ENCODE measurements around the gene PSMG2. TPM values are rescaled to one million over a fixed set of nuclear protein-coding genes. Genes with fewer than 3 reads are reported as not detected.

PSMG2 gene
- total RNA-seq, 1 donor from 2014 or later = 58.2 TPM

DNA sequence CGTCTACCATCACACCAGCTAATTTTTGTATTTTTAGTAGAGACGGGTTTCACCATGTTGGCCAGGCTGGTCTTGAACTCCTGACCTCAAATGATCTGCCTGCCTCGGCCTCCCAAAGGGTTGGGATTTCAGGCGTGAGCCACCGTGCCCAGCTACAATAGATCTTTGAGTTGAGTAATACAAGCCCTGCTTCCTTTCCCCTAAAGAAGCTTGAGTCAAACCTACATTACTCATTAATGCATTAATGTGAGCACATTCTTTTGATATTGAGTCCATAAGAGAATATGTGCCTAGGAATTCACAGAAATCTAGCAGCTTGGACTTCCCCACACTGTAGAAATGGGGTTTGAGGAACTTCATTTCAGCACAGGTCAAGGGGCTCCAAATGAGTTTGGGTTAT lies 39.6 kb downstream of the PSMG2 start:
- no peak overlapping the region for H3K4me3 Mint-ChIP-seq (ENCODE audit: low read depth)
- no peaks in the 10 kb centered on the region for H3K4me1 Mint-ChIP-seq (ENCODE audit: low read depth)
- TF ChIP-seq, protein P1, sequence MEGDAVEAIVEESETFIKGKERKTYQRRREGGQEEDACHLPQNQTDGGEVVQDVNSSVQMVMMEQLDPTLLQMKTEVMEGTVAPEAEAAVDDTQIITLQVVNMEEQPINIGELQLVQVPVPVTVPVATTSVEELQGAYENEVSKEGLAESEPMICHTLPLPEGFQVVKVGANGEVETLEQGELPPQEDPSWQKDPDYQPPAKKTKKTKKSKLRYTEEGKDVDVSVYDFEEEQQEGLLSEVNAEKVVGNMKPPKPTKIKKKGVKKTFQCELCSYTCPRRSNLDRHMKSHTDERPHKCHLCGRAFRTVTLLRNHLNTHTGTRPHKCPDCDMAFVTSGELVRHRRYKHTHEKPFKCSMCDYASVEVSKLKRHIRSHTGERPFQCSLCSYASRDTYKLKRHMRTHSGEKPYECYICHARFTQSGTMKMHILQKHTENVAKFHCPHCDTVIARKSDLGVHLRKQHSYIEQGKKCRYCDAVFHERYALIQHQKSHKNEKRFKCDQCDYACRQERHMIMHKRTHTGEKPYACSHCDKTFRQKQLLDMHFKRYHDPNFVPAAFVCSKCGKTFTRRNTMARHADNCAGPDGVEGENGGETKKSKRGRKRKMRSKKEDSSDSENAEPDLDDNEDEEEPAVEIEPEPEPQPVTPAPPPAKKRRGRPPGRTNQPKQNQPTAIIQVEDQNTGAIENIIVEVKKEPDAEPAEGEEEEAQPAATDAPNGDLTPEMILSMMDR (IDR thresholded peaks at IDR 0.05; ENCODE audit: unreplicated experiment) = no peak
- no peaks in the 10 kb centered on the region for H3K27me3 Mint-ChIP-seq
- no peaks in the 10 kb centered on the region for H3K9me3 Mint-ChIP-seq (ENCODE audit: low read depth)
- no peak for DNase-seq (ENCODE audit: low spot score, unreplicated experiment)
- H3K36me3 Mint-ChIP-seq (ENCODE audit: insufficient read depth) = no peaks in the 10 kb centered on the region
- no peak overlapping the region for H3K27ac Mint-ChIP-seq

DNA sequence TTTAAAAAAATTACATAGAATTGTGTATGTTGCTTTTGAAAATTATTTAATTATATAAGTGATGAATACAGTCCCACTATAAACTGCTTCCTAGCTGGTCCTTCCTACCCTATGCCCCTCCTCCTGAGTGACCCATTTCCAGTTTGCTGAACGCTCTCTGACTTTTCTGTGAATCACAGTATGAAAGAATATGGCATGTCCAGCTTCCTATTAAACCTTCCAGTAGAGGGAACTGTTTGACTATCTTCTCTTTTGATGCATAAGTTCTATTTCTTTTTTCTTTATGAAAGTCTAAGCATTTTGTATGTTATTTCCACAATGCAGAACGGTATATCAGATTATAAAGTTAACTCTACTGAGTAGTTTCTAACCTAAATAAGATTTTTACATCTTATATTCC lies 41.3 kb downstream of the PSMG2 start:
- TF ChIP-seq, protein P1 (IDR thresholded peaks at IDR 0.05; ENCODE audit: unreplicated experiment) = peak; percentile 40
- Mint-ChIP-seq H3K4me1 (ENCODE audit: low read depth) (no peaks in the 10 kb centered on the region), H3K9me3 (ENCODE audit: low read depth) (no peaks in the 10 kb centered on the region), H3K36me3 (ENCODE audit: insufficient read depth) (no peaks in the 10 kb centered on the region), H3K4me3 (ENCODE audit: low read depth) (no peak overlapping the region), H3K27me3 (no peaks in the 10 kb centered on the region), H3K27ac (no peak overlapping the region)
- no peak for DNase-seq (ENCODE audit: low spot score, unreplicated experiment)

DNA sequence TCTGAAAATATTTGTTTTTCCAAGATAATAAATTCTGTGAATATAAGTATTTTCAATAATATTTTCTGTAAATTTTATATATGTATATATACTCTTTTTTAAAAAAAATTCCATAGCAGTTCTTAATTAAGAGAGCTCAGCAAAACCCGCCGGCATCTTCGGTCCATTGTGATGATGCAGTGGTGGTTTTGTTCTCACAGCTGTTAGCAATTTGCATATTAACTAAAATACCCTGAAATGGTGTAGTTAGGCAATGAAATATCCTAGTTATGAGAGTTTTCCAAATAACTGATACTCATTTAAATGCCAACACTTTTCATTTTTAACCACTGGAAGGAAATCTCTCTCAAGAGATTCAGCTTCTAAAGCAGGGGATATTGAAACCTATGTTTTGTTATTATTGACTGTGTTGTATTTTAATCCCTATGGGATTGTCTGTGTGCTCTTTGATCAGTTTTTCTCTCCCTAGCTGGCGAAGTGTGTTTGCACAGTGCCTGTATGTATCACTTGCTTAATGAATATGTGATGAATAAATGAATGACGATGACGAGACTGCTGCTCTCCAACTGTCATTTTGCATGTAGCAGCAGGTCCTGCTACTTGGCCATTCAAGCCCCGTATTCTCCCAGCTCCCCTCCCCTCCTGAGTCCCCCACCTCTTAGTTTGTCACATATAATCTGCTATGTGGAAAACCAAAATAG lies 42.4 kb downstream of the PSMG2 start:
- TF ChIP-seq, protein P1 (IDR thresholded peaks at IDR 0.05; ENCODE audit: unreplicated experiment) = no peak
- DNase-seq (ENCODE audit: low spot score, unreplicated experiment) = no peak
- H3K4me1 Mint-ChIP-seq (ENCODE audit: low read depth) = no peaks in the 10 kb centered on the region
- H3K27ac Mint-ChIP-seq = no peak overlapping the region
- no peak overlapping the region for H3K4me3 Mint-ChIP-seq (ENCODE audit: low read depth)
- no peaks in the 10 kb centered on the region for H3K36me3 Mint-ChIP-seq (ENCODE audit: insufficient read depth)
- H3K27me3 Mint-ChIP-seq = no peaks in the 10 kb centered on the region
- H3K9me3 Mint-ChIP-seq (ENCODE audit: low read depth) = no peaks in the 10 kb centered on the region

DNA sequence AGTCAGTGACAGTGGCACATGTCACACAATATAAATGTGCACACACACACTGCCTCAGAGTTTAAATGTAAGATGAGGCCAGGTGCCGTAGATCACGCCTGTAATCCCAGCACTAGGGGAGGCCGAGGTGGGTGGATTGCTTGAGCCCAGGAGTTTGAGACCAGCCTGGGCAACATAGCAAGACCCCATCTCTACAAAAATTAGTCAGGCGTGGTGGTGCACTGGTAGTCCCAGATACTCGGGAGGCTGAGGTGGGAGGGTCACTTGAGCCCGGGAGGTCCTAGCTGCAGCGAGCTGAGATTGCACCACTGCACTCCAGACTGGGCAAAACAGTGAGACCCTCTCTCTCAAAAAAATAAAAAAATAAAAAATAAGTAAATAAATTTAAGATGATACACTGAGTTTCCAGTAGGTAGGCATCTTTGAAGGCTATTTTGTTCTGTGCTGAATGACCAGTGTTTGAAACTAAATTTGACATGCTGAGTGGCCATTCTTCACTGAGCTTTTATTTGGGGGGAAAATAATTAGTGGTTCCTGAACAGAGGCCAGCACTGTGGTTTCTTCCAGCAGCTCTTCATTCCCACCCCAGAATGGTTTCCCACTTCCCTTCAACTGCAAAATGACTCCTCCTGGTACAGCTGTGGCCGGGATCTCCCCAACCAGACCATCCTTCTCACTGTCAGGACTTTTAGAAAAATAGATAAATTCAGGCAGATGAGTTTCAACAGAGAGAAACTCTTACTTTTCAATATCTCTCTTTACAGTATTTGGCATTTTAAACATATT lies 44.9 kb downstream of the PSMG2 start:
- no peaks in the 10 kb centered on the region for H3K27me3 Mint-ChIP-seq
- H3K27ac Mint-ChIP-seq = no peak overlapping the region
- no peak overlapping the region for H3K4me3 Mint-ChIP-seq (ENCODE audit: low read depth)
- no peaks in the 10 kb centered on the region for H3K4me1 Mint-ChIP-seq (ENCODE audit: low read depth)
- H3K9me3 Mint-ChIP-seq (ENCODE audit: low read depth) = no peaks in the 10 kb centered on the region
- TF ChIP-seq, protein P1 (IDR thresholded peaks at IDR 0.05; ENCODE audit: unreplicated experiment) = no peak
- no peaks in the 10 kb centered on the region for H3K36me3 Mint-ChIP-seq (ENCODE audit: insufficient read depth)
- DNase-seq (ENCODE audit: low spot score, unreplicated experiment) = no peak

DNA sequence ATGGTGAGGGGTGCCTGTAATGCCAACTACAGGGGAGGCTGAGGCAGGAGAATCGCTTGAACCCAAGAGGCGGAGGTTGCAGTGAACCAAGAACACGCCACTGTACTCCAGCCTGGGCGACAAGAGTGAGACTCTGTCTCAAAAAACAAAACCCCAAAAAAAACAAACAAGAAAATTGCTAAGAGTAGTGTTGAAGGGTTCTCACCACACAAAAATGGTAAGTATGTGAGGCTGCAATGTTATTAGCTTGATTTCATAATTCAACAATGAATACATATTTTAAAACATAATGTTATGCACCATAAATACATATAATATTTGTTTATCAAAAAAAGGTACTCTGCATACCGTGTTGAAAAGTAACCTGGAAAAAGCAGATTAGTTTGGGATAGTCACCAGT lies 45.8 kb downstream of the PSMG2 start:
- Mint-ChIP-seq H3K27me3 (no peaks in the 10 kb centered on the region), H3K27ac (no peak overlapping the region), H3K4me1 (ENCODE audit: low read depth) (no peaks in the 10 kb centered on the region), H3K36me3 (ENCODE audit: insufficient read depth) (no peaks in the 10 kb centered on the region), H3K4me3 (ENCODE audit: low read depth) (no peak overlapping the region), H3K9me3 (ENCODE audit: low read depth) (no peaks in the 10 kb centered on the region)
- TF ChIP-seq, protein P1 (IDR thresholded peaks at IDR 0.05; ENCODE audit: unreplicated experiment) = no peak
- no peak for DNase-seq (ENCODE audit: low spot score, unreplicated experiment)
